ENCODE data around the gene HSD11B2. TPM values are rescaled to one million over a fixed set of nuclear protein-coding genes. Genes with fewer than 3 reads are reported as not detected.

HSD11B2 gene
- total RNA-seq, 1 experiment from 2014 or later: 33.4 TPM

- TF ChIP-seq JUN (CRISPR knock-in tag; IDR thresholded peaks at IDR 0.05): no peak
Measured at GRCh38 chr16:67383284-67383683, 47.6 kb upstream of the HSD11B2 start (continued).

GRCh38 chr16:67384778-67385510, 46.0 kb upstream of the HSD11B2 start:
- TF ChIP-seq AR (CRISPR knock-in tag; IDR thresholded peaks at IDR 0.05): no peak
- no peak for TF ChIP-seq PREB (CRISPR knock-in tag; IDR thresholded peaks at IDR 0.05; ENCODE audit: borderline replicate concordance)
- TF ChIP-seq GTF2I (CRISPR knock-in tag; conservative IDR thresholded peaks at IDR 0.05): no peak
- no peak for TF ChIP-seq E2F1 (CRISPR knock-in tag; IDR thresholded peaks at IDR 0.05)
- no peak for TF ChIP-seq ARID4B (CRISPR knock-in tag; IDR thresholded peaks at IDR 0.05; ENCODE audit: borderline replicate concordance)
- TF ChIP-seq STAT6 (CRISPR knock-in tag; conservative IDR thresholded peaks at IDR 0.05; ENCODE audit: low read depth): no peak
- TF ChIP-seq TEAD4 (CRISPR knock-in tag; IDR thresholded peaks at IDR 0.05): no peak
- TF ChIP-seq CREM (CRISPR knock-in tag; IDR thresholded peaks at IDR 0.05): no peak
- TF ChIP-seq ZSCAN18 (CRISPR knock-in tag; IDR thresholded peaks at IDR 0.05): no peak
- Mint-ChIP-seq H3K36me3 (no peaks in the 10 kb centered on the region), H3K4me1 (peaks cover 15% of the 10 kb centered on the region), H3K27me3 (ENCODE audit: low read depth) (peaks cover 15% of the 10 kb centered on the region), H3K9me3 (no peaks in the 10 kb centered on the region), H3K27ac (no peak overlapping the region), H3K4me3 (no peak overlapping the region)
- ATAC-seq (no peak), DNase-seq (ENCODE audit: low spot score) (no peak)
- POLR2A ChIA-PET: no interaction called here
- CTCF ChIA-PET: interaction anchor here (0.7 to 5.1 kb wide), 4 partner anchors 9 to 71 kb away, joined by 3 to 44 read pairs (median 18); partner anchors contain the start of genes KCTD19, LRRC36 and TPPP3
